Bone marrow (tissue), 2 donors: ENCODE measurements around the gene KIF1C.

Source experiments
- DNase-seq, 2 donors: peaks; one replicate each; lab custom pipeline; 2025; lab: John Stamatoyannopoulos, UW

KIF1C gene

DNA sequence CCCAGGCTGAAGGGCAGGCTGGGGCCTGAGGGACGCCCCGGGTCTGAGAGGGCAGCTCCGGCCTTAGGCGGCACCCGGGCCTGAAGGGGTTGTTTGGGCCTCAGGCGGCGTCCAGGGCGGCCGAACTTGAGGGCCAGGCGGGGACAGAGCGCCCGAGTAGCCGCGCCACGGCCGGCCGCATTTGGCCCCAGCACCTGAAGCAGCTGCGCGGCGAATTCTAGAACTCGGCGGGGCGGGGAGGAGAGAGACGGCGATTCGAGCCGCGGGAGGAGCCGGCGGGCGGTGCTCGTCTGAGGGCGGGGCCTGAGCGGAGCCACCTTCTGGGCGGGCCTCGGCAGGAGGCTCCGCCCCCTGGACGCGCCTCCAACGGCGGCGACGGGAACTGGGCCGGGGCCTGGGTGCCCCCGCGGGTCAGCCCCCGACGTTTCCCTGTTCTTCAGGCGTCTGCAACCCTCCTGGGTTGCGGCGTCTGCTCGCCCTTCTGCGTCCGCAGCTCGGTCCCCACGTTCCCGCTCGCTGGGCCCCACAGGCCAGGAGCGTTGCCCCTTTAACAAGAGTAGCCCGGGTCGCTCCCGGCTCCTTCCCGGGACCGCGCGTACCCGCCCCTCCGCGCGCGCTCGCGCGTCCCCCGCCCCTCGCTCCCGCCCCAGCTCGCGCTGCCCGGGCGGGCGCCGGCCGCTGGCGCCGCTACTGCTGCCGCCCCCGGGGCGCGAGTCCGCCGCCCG is at the start of gene KIF1C, which contains the start of gene INCA1:
Gene KIF1C (plus strand): TSS at position 649 of the 725 bp plus-strand sequence. CDS start 2,297 bp downstream, outside the sequence.
Gene INCA1 (minus strand): TSS at position 221 of the 725 bp plus-strand sequence. CDS start 3,085 bp downstream, outside the sequence.
- peak; percentile 57 to 78 for DNase-seq

DNA sequence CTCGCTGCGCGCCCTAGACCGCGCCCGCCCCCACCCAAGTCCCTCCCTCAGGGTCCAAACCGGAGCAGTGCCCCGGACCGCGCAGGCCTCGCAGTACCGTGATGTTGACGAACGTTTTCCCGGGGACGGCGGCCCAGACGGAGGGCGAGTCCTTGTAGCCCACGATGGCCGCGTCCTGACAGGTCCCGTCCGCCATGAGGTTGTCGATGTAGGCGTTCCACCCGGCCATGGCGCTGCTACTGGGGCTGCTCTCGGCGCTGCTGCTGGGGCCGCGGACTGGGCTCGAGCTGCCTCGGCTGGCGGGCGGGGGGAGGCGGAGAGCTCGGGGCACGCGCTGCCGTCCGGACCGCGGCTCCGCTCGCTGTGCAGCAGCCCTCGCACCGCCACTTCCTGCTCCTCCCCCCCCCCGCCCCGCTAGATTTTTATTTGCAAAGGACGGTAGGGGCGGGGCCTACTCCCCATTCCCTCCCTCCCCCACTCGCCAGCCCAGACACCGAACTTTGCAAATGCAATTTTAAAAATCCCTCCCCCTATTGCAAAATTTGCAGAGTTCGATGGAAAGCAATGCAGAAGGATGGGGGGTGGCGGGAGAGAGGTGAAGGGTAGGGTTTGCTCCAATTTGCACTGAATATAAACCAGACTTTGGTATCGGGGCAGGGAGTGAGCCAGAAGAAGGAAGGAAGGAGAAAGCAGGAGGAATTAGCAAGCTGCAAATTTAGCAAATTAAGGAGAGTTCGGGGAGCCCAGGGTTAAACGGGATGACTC is 49.4 kb upstream of the KIF1C start, which contains the start of gene PFN1:
Gene PFN1 (minus strand): TSS at position 365 of the 765 bp plus-strand sequence. CDS start 136 bp downstream, at position 229.
- peak; percentile 84 to 94 for DNase-seq

DNA sequence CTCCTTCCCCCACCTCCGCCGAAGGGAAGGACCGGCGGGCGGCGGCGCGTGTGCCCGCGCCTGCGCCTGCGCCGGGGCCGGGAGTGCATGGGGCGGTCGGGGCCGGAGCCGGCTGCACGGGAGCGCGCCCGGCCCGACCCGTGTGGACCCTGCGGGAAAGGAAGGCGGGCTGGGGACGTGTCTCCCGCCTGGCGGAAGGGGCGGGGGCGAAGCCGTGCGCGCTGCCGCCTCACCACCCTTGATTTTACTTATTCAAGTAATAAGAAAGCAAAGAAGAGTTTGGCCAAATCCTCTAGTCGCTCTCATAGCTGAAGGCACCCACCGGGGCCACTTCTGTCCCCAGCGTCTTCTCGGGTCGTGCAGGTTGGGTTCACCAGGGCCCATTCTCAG is 48.8 kb upstream of the KIF1C start:
- peak in 1 of 2 donors; percentile 56 for DNase-seq

DNA sequence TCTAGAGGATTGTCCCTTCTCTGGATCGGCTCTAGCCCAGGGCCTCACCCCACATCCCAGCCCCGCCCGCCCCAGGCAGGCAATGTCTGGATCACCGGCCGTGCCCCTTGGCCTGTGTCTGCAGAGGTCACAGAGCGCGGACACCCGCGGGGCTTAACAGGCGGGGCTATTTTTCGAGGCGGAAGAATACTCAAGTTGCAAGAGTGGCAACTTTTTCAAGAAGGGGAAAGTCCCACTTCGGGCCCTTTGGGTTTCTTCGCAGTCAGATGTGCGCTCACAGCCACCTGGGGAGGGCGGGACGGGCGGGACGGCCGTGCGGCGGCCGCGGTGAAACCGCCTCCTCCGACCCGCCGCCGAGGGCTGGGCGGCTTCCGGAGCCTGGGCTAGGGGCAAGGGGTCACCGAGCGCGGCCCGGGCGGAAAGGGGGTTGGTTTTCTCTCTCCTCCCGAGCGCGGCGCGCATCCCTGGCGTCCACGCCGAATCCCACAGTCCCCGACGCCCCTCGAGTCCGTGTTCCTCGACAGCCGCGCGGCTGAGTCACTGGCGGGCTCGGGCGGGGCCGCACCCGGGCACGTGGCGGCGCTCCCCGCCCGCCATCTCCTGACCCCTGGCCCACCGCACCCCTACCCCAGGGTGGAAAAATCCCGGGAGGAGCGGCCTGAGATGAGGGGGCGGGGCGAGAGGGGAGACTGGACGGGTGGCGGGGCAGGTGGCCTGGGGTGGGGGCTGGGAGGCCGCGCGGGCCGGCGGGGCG is 48.3 kb upstream of the KIF1C start:
- DNase-seq = peak; percentile 29 to 88

DNA sequence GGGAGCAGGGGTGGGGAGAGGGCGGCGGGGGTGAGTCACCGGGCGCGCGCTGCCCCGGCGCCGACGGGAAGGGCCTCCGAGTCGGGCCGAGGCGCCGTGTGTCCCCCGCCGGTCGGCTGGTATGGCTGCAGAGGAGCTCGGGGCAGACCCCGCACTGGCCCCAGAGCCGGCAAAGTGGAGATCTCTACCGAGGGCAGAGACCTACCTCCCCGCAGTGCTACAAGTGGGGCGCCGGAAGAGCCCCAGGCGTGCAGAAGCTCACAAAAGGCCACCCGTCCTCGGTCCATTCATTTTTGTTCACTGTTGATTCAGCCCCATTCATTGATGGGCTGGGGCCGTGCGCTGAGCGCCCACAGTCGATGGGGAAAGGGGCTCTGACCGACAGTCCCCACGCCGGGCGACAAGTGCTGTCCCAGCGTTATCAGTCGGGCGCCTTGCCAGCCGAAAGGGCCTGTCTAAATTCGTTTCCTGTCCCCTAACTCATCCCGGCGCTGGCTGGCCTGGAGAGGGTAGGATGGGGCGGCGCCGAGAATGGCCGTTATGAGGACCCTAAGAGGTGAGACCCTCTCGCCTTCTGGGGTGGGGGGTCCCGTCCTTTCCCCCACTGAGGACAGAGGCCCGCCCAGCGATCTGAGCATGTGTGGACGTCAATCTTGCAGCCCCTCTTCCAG is 47.5 kb upstream of the KIF1C start:
- no peak for DNase-seq

DNA sequence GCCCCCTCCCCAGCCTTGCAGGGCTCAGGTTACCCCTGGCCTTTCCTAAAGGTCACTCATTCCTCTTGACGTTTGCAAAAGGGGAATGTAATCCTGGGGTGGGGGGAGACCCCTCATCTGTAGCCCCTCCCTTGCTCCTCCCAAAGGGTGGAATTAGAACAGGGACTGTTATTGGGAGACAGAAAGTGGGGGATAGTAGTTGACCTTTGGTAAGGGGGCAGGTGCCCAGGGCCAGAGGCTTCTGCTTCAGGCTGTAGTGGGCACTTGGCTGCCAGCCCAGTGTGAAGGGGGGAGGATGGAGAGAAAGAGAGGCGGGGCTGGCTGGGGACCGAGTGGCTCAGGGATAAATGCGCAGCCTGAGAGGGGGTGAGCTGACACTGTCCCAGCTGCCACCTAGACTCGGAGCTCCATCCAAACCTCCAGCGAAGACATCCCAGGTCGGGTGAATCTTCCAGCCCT is 47.0 kb upstream of the KIF1C start, which contains the start of gene ENO3:
Gene ENO3 (plus strand): TSS at position 374 of the 459 bp plus-strand sequence. CDS start 711 bp downstream, outside the sequence.
- no peak for DNase-seq

DNA sequence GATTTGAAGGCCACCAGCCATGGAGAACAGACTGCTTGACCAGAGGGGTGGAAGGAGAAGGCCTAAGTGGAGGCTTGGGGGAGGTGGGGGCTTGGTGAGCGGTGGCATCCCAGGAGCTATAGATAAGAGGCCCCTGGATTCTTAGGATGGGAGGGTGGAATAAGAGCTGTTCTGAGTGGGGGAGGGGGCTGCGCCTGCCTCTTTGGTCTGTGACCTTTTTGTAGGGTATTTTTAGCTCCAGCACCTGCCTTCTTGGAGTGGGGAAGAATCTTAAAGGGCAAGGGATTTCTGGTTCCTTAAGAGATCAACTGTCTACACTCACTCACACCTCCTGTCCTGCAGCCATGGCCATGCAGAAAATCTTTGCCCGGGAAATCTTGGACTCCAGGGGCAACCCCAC is 46.3 kb upstream of the KIF1C start:
- DNase-seq = no peak

DNA sequence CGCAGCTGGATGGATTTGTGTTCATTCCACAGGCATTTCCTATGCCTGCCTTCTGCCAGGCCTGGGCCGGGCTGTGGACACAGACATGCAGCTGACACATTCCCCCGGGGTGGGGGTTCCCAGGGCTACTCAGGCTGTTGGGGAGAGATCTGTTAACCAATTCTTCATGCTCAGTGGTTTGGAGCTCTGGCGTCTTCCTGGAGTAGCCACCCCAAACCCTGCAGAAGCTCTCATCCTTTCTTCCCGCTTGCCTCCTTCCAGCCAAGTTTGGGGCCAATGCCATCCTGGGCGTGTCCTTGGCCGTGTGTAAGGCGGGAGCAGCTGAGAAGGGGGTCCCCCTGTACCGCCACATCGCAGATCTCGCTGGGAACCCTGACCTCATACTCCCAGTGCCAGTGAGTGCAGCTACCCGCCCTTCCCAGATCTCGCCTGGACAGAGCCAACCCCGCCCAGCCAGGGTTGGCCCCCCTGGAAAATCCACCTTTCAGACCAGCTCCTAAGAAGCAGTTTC is 44.2 kb upstream of the KIF1C start:
- no peak for DNase-seq

DNA sequence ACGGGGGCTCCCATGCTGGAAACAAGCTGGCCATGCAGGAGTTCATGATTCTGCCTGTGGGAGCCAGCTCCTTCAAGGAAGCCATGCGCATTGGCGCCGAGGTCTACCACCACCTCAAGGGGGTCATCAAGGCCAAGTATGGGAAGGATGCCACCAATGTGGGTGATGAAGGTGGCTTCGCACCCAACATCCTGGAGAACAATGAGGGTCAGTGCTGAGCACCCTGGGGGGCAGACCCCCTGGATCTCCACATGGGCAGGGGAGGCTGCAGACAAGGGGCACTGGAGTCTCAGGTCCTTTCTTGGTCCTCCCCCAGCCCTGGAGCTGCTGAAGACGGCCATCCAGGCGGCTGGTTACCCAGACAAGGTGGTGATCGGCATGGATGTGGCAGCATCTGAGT is 42.7 kb upstream of the KIF1C start:
- no peak for DNase-seq

DNA sequence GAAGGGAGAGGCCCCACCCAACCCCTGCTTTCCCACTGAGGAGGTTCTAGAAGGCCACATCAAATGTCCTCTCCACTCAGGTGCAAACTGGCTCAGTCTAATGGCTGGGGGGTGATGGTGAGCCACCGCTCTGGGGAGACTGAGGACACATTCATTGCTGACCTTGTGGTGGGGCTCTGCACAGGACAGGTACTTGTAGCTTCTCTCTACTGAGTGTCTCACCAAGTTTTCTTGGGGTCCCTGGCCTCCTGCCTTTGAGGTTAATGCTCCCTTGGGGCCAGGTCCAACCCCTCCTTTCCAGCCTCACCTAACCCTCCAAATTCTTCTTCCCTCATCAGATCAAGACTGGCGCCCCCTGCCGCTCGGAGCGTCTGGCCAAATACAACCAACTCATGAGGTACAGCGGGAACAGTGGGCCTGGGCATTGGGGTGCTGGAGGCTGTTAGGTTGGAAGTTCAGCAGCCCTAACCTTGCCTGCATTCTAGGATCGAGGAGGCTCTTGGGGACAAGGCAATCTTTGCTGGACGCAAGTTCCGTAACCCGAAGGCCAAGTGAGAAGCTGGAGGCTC is 41.2 kb upstream of the KIF1C start:
- DNase-seq = no peak

DNA sequence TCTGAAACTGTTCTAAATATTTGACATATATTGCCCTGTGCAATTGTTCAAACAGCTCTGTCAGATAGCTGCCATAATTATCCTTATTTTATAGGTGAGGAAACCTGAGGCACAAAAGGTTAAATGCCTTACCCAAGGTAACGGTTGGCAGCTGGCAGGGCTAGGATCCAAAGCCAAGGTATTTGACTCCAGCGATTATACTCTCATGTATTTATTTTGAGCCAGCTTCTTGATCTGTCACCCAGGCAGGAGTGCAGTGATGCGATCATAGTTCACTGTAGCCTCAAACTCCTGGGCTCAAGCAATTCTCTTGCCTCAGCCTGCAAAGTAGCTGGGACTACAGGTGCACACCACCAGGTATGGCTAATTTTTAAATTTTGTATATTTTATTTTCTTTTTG is 39.6 kb upstream of the KIF1C start:
- no peak for DNase-seq

DNA sequence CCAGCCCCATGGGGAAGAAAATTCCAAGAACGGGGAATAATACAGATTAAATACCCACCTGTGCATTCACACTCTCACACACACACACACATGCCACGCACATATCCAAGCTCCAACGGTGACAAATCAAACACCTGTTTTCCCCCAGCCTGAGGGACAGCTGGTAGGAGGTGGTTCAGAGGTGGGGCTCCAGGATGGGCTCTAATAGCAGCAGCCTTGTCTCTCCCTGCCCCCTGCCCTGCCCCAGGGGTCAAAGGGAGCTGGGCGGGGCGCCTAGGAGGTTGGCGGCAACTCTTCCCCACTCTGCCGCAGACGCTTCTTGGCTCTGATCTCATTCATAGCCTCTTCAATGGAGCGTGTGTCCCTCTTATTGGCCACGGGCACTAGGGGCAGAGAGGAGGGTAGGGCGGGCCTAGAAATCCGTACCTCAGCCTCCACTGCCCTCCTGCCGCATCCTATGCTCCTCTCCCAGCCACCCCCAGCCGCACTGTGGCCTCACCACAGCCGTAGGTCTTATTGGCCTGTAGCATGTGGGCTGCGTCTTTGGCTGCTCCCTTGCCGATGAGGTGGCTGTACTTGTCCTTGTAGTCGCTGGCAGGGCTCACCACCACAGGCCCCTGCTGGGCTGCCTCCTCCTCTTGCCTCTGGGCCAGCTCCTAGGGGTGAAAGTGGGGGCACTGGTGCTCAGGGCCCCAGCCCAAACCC is 38.3 kb upstream of the KIF1C start:
- no peak for DNase-seq

DNA sequence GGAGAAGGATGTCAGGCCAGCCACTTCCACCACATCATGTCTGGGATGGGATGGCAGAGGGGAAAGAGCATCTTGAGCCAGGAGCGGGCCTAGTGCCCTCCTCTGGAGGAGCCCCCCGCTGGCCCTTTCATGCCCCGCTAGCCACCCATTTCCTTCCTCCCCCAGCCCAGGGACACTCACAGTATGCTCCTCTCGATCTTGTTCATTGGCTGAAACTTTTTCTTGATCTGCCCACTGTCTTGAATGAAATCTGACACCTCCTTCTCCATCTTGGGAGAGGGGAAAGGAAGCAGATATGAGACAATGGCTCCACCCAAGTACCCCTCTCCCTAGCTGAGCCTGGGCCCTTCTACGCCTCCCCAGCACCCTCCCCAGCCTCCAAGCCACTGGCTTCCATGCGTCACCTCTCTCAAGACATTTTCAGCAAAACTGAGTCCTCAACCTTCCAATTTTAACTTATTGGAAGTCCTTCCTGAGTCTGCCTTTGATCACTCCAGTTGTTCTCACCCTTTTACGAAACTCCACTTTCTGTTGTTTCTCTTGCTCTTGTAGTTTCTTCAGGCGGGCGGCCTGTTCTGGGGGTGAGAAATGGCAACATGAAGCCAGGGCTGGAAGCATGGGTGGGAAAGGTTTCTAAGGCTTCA is 37.3 kb upstream of the KIF1C start:
- no peak for DNase-seq

DNA sequence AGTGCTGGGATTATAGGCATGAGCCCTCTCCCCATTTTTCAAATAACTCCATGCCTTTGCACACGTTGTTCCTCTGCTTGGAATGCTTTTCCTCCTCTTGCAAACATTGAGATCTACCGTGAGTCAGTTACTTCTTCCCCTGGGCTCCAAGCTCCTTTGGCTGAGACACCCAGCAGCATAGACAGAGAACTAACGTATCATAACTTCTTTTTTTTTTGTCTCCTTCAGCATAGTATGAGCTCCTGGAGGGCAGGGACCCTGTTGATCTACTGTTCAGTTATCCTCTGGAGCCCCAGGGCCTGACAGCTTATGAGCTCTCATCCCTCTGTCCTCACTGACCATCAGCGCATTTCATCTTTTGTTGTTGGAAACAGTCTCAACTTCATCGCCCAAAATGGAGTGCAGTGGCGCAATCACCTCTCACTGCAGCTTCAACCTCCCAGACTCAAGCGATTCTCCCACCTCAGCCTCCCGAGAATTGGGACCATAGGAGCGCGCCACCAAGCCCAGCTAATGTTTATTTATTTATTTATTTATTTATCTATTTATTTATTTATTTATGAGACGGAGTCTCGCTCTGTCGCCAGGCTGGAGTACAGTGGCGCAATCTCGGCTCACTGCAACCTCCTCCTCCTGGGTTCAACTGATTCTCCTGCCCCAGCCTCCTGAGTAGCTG is 32.3 kb upstream of the KIF1C start:
- no peak for DNase-seq

DNA sequence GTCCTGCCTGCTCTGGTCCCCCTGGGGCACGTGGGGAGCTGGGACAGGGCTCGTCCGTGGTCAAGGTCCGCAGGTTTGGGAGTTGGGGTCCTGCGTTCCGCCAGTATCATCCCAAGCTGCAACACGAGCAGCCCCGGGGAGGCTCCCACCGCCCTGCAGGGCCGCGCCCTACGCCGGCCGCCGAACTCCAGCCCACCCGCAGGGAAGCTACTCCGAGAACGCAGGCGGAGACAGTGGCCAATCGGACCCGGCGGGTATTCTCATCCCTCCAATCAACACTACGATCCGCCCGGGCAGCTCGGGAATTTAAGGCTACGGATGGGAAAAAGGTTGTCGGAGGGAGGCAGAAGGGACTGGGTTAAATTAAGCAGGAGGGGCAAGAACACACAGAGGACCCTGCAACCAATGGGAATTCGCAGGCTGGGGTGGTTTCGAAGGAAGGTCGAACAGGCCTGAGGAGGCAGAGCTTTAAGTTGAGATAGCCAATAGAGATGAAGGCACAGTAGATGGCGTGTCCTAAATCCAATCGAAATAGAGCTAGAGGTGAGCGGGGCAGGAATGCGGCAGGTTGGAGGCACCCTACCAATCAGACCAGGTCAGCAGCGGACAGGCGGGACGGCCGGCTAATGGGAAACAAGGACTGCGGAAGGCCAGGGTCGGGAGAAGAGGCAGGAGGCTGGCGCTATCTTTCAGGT is 30.8 kb upstream of the KIF1C start:
- peak in 1 of 2 donors; percentile 100 for DNase-seq

DNA sequence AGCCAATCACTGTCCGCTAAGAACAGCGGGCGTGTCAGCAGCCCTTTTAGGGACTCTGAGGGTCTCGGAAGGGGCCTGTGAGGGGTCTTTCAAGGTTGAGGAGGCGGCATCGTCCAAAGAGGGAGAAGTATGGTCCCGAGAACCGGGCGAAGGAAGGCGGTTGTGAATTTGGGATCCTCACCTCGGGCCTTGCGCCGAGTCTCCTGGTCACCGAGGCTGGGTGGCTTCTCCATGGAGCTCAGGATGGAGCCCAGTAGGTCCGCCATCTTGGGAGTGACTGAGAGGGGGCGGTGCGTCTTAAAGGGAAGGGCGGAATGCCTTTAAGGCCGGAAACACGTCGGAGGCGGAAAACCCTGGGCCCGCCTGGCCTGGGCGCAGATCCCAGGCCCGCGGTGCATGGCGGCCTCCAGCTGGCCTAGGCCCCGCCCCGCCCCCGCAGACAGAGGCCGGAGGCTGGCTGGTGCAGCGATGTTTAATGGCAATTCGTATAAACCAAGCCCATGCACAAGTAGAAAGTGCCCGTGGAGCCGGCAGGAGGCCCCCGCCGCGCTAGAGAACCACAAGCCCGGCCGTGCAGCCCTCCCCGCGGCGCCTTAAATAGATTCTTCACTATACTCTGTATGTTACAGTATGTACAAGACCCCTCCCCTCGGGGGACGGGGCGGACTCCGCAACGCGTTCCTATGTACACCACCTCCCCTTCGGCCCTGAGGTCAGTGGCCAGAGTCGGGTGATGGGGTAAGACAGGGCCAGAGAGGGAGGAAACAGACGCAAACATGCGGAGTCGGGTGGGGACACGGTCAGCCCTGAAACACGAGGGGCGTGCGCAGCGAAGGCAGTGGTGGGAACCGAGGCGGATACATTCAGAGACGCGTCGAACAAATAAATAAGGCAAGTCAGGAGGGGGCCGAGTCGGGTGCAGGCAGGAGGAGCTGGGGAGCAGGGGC is 29.9 kb upstream of the KIF1C start, which contains the start of gene SPAG7:
Gene SPAG7 (minus strand): TSS at position 279 of the 947 bp plus-strand sequence. CDS start 13 bp downstream, at position 266.
- peak; percentile 89 to 96 for DNase-seq

DNA sequence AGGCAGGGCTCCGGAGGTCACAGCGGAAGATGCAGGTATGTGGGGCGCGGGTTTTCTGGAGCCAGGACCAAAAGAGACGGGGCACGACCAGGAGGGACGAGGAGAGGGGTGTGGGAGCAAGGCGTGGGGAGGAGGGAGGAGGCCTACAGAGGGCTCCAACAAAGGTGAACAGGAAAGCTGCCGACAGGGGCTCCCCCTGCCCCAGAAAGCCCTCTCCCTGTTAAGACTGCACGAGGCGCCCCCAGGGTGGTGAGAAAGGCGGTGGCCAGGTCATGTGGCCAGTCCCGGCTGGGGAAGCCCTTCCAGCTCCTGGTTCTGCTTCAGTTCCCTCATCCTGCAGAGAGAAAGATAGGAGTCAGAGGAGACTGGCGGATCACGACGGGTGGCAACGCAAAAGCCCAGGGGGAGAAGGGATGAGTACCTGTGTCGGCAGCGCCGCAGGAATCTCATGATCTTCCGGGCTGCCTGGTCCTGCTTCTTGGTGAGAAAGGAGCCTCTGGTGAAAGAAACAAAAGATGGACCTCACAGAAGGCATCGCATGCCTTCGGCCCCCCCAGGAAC is 29.2 kb upstream of the KIF1C start:
- no peak for DNase-seq
